ENCODE measurements around the gene KCNK1.

DNA sequence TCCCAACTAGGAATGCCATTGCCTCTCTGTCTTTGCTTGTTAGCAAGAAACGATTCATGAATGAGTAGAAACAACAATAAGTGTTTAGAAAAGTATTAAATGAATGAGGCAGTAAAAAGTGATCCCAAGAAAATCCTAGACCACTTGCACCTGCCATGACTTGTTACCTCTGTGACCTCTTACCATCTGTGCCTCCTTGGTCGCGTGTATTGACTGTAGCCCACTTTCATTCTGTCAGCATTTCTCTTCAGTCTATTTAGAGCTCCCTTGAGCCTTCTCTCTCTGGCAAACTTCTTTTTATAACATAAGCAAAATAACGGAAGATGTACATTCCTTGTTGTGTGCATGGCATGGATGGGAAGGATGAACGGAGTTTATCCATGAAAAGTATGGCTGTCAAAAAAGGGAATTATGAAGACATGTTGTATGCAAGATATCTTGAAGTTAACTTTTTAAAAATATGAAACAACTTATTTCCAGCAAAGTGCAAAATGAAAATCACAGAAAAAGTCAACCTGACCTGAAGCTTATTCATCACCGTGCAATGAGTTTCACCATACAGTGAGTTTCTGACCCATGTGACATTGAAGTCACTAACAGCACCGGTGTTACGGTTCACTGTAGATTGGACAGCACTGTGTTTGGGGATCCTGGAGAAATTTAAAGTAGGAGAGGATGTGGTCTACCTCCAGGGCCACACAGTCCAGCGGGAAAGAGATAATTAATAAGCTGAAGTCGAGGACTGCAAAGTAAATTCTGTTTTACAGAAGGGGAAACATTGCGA, 47.7 kb downstream of the KCNK1 start:
- TF ChIP-seq, protein P1, sequence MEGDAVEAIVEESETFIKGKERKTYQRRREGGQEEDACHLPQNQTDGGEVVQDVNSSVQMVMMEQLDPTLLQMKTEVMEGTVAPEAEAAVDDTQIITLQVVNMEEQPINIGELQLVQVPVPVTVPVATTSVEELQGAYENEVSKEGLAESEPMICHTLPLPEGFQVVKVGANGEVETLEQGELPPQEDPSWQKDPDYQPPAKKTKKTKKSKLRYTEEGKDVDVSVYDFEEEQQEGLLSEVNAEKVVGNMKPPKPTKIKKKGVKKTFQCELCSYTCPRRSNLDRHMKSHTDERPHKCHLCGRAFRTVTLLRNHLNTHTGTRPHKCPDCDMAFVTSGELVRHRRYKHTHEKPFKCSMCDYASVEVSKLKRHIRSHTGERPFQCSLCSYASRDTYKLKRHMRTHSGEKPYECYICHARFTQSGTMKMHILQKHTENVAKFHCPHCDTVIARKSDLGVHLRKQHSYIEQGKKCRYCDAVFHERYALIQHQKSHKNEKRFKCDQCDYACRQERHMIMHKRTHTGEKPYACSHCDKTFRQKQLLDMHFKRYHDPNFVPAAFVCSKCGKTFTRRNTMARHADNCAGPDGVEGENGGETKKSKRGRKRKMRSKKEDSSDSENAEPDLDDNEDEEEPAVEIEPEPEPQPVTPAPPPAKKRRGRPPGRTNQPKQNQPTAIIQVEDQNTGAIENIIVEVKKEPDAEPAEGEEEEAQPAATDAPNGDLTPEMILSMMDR (IDR thresholded peaks at IDR 0.05 in 8 of 11, conservative IDR thresholded peaks at IDR 0.05 in 3 of 11), result no peak
- TF ChIP-seq POLR2AphosphoS5 (IDR thresholded peaks at IDR 0.05), result no peak
